ENCODE data around the gene PRRT1. TPM values are rescaled to one million over a fixed set of nuclear protein-coding genes. Genes with fewer than 3 reads are reported as not detected.
"Not testable (repeated sequence)": the region's sequence is repeated elsewhere in the genome, so short reads cannot be mapped to it uniquely, and the experiment has no call there.

The PRRT1 gene
- total RNA-seq, 1 donor from 2014 or later = 1.0 TPM

DNA sequence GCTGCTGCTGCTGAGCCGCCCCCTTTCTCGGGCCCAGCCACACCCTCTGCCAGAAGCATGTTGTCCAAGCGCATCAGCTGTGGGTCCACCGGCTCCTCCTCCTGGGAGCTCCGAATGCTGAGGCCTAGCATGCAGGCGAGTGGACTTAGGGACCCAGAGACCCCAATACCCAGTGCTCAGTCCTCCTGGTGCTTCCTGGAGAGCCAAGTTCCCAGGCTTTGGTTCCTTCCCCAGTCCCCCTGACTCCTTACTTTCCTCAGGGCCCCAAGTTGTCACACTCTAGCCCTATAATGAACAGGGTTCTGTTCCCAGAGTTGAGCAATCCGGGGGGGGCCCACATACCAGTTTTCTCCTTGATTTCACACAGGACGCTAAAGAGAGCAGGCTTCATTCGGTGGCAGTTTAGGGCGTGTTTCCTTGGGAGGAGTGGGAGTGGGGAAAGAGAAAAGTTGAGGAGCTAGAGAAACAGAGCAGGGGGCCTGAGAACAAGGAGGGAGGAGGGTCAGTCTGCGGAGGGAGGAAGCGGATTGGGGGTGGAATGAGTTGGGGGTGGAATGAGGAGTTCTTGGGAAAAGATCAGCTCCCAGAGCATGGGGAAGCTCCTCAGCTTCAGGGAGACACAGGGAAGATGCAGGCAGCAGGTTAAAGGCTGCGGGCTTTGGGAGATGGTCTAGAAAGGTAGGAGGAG is 36.8 kb upstream of the PRRT1 start:
- DNase-seq (ENCODE audit: low spot score) = no peak

DNA sequence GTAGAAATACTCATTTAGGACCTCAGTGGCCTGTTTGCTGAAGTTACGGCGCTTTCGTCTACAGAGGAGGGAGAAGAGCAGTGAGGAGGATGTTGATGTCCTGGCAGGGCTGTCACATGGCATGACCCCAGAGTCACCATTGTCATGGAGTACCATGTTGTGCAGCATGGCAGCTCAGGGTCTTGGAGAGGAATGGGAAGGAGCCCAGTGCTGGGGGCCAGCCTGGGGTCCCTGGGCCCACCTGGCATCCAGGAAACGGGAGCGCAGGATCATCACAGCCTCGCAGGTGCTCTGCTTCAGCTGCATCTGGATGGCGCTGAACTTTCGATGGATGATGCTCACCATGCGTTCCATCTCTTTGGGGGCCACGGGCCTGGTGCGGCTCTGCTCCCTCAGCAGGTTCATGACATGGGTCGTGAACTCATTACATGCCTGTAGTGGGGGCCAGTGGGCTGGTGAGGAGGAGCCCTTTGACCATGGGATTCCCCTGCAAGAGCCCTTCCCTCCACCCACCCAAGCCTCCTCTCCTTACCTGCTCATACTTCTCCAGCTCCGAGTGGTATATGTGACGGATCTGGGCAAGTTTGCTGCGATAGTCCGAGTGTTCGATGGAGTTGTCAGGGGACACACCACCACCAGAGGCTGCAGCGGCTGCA is 36.1 kb upstream of the PRRT1 start:
- DNase-seq (ENCODE audit: low spot score) = not testable (repeated sequence)

DNA sequence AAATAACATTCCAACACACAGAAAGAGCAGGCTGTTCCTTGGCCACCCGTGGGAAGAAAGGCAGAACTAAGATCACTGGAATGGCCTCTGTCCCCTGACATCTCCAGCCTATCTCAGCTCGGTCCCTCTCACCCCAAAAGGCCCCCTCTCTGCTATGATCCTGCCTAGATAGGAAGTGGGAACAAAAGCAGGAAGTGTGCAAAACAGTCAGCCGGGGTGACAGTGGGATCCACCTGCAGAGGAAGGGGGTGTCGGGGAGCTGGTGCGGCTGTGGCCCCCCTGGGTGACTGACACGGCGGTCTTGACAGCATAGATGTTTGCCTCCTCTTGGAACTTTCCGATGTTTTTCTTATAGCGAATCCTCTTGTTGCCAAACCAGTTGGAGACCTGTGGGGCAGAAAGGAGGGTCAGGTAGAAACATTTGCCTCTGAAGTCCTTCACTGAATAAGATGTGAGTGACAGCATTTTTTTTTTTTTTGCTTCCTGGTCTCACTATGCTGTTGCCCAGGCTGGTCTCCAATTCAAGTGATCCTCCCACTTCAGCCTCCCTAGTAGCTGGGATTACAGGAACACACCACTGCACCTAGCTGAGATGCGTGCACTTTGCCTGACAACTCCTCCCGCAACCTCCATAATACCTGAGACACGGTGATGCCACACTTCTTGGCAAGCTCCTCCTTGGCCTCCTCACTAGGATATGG is 35.4 kb upstream of the PRRT1 start:
- no peak for DNase-seq (ENCODE audit: low spot score)

DNA sequence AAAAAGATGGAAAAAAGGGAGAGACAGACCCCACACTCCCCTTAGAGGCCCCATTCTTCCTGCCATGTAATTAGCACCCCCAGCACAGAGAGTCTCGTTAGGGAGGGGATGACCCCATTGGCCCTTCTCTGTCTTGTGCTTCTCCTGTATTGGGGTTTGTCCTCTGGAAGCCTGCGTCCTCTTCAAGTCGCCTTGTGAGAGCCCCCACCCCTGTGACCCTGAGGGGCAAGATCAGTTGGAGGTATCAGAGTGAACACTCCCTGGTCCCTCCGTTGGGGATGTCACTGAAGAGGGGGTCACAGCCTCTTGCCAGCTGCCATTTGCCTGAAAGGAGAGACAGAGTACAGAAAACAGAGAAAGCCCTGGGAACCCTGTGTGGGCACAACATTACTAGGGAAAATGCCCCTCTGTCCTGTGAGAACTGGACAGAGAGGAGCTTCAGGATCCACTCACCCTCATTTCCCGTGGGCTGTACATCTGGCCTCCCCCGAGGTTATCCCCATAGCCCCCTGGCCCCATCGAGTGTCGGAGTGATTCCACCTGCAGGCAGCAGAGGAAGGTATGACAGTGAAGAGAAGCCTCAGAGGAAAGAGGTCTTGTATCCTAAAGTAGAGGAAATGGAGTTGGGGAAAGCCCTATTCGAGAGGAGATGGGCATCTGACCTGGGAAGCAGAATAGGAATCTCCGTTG is 34.6 kb upstream of the PRRT1 start:
- not testable (repeated sequence) for DNase-seq (ENCODE audit: low spot score)

DNA sequence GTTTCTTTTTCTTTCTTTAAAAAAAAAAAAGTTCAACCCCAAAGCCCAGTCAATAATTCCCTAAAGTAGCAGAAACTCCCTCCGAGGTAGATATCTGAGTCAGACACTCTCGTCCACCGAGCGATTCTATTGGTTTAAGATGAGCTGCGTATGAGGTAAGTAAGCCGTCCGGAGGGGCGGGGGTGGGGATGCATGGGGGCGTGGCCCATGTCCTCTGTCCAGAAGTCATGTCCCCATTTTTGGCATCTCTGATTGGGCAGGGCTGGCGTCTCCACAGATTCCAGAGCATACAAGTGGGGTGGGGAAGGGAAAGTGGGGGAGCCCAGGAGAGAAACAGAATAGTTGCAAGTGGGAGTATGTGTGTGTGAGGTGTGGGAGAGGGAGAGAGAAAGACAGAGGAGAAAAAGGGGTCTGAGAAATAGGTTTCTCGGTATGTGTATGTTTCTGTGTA is 34.0 kb upstream of the PRRT1 start:
- not testable (repeated sequence) for DNase-seq (ENCODE audit: low spot score)

DNA sequence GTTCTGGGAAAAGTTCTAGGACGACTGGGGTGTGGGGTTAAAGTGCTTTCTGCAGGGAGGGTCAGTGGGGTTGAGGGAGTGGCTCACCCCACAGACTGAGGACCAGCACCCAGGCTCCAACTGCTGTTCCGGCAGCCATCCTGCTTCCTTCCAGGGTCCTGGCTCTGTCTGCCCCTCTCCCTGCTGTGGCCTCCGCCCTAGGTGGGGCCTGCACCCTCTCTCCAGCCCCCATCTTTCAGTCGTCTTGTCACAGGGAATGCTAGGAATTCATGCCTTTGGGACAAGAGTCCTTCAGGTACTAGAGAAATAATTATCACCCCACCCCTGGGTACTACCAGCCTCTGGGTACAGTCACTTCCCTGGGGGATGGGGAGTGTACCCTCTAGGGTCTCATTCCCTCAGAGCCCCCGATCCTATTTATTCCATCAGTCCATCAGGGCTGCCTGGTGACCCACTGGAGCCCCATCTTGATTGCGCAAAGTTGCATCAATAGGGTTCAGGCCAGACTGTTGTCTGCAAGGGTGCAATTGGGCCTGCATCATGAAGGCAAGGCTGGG is 32.4 kb upstream of the PRRT1 start, which contains the start of gene AGER:
Gene AGER (minus strand): TSS at position 170 of the 557 bp plus-strand sequence. CDS start 31 bp downstream, at position 139.
- no peak for DNase-seq (ENCODE audit: low spot score)

DNA sequence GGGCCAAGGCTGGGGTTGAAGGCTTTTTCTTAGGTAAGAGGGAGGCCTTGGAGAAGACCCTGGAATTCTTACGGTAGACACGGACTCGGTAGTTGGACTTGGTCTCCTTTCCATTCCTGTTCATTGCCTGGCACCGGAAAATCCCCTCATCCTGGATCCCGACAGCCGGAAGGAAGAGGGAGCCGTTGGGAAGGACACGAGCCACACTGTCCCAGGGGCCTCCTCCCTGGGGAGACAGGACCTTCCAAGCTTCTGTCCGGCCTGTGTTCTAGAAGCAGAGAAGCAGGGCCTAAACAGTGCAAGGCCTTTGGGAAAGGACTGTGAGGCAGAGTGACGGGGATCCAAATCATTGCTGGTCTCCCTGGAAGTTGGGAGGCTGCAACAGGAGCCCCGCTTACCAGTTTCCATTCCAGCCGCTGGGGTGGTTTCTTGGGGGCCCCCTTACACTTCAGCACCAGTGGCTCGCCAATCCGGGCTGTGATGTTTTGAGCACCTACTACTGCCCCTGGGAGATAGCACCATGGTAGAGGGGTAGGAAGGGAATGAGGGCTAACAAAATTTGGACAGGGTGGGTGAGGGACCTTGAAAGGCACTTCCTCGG is 31.8 kb upstream of the PRRT1 start:
- no peak for DNase-seq (ENCODE audit: low spot score)

DNA sequence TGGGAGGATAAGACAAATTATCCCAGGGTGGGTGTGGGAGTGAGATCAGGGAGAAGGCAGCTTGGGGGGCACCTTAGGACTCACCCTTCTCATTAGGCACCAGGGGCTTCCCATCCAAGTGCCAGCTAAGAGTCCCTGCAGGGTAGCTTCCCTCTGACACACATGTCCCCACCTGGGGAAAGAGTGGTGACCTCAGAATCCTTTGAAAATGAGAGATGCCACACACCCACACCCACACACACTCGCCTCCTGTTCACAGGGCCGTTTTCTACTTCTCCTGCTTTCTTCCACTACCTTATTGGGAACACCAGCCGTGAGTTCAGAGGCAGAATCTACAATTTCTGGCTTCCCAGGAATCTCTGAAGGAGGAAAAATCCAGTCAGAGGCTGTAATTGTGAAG is 31.3 kb upstream of the PRRT1 start:
- no peak for DNase-seq (ENCODE audit: low spot score)

DNA sequence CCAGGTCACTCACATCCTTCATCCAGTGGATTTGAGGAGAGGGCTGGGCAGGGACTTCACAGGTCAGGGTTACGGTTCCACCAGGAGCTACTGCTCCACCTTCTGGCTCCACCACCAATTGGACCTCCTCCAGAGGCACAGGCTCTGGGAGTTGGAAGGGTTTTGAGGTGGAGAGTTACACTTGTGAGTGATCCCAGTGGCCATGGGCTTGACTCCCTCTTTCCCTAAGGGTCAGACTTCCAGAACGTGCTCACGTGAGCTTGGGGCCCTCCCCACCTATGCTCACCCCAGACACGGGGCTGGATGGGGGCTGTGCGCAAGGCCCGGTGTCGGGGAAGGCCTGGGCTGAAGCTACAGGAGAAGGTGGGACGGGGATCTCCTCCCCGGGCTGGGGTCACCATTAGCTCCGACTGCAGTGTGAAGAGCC is 30.8 kb upstream of the PRRT1 start:
- DNase-seq (ENCODE audit: low spot score) = no peak

DNA sequence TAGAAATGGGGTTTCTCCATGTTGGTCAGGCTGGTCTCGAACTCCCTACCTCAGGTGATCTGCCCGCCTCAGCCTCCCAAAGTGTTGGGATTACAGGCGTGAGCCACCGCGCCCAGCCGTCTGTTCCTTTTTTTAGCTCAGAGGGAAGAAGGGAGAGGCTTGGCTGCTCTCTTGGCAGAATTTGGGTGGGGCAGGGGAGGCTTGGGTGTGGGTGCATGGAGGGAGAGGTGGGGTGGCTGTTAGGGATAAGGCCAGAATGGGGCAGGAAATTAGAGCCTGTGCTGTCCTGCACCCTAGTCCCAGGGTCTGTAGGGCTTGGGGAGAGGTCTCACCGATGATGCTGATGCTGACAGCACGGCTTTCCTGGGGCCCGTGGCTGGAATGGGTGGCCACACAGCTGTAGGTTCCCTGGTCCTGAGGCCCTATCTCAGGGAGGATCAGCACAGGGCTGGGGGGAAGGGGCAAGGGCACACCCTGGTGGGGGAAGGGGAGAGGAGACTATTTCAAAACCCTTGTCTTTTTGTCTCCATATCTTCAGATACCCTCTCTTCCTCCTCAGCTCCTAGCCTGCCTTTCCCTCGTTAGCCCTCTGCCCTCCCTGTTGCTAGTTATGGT is 30.3 kb upstream of the PRRT1 start:
- no peak for DNase-seq (ENCODE audit: low spot score)

DNA sequence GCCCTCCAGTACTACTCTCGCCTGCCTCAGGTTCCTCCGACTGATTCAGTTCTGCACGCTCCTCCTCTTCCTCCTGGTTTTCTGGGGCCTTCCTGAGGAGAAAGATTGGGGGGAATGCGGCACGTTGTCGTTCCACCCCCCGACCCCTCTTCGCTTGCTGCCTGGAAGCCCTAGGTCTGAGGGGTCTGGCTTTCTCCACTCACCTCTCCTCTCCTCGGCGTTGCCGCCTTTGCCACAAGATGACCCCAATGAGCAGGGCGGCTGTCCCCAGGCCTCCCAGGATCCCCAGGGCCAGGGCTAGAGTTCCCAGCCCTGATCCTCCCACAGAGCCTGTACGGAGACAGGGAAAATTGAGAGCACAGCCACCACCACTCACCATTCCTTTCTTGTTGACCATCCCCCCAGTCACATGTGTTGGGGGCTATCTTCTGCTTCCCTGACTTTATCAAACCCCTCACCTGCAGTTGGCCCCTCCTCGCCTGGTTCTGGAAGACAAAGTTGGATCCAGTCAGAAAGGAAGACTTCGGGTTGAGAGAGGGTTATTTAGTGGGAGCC is 29.5 kb upstream of the PRRT1 start:
- no peak for DNase-seq (ENCODE audit: low spot score)

DNA sequence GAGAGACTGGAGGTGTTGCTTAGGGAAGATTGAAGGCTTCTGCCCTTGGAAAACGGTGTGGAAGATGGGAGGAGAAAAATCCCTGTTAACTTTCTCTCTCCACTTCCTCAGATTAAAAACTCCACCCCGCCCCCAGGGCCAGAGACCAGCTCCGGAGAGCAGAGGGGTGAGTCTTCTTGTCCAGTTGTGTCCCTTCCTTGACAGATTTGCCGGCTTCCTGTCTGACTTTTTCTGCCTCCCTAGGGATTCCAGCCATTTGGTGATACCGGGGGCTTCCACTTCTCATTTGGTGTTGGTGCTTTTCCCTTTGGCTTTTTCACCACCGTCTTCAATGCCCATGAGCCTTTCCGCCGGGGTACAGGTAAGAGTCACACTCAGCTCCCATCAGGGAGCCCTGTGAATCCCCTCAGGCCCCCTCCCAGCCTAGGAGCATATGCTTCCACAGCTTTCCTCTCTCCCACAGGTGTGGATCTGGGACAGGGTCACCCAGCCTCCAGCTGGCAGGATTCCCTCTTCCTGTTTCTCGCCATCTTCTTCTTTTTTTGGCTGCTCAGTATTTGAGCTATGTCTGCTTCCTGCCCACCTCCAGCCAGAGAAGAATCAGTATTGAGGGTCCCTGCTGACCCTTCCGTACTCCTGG is 28.1 kb upstream of the PRRT1 start:
- no peak for DNase-seq (ENCODE audit: low spot score)

DNA sequence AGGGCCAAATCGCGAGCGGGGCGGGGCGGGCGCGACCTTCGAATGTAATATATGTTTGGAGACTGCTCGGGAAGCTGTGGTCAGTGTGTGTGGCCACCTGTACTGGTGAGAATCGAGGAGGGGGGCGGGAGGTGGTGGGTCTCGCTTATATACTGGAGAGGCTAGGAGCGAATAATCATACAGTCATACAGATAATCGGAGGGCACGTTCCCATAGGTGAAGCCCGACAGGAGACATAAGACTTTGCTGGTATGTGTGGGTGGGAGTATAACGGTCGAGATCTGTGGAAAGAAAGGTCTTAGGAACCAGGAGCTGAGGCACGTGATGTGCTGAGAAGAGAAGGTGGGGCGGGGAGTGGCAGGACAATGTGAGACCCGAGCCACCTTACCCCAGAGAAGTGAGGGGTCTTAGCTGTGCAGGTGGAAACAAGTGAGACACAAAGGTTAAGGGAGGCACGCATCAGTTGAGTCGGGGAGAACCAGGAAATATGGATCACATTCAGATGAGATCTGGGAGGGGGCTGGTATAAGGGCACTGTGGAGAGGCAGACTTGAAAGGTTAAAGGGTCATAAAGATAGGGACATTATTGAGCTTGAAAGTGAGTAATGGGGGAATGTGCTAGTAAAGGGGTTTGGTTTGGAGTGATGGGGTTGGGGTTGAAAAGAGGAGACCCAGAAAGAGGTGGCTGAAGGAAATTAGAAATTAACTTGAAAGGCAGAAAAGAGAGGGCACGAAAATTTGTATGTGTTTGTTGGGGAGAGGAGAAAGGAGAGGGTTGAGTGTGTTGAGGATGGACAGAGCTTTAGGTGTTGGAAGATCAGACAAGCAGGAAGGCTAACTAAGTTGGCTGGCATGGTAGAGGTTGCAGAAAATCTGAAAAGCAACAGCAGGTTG is 27.1 kb upstream of the PRRT1 start:
- no peak for DNase-seq (ENCODE audit: low spot score)

DNA sequence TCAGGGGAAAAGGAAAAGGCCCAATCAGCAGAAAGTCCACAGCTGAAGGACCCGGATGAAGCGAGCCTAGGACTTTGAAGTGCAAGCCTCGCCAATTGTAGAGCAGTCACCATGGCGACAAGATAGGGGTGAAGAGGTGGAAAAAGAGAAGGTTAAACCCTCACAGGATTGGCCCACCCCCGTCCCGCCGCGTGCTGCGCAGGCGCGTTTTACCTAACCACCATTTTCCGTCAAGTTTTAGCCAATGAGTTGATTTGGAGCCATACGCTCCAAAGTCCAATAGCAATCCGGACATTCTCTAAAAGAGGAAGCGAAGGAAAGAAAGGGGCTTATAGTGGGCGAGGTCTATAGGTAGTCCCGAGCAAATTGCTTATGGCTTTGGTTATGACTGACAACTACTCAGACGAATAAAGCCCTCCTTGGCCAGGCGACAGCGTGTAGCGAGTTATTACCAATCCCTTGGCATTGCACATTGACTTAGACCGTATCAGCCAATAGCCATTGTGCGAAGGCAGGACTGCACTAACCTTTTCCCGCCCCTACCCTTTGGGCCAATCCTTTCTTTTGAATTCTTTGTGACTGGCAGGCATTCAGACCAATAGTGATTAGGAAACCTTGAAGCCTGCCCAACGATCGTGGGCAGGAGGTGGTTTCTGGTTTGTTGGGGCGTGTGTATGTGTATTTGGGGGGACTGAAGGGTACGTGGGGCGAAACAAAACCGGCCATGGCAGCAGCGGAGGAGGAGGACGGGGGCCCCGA is 26.2 kb upstream of the PRRT1 start, which contains the start of gene RNF5:
Gene RNF5 (plus strand): TSS at position 618 of the 759 bp plus-strand sequence. CDS start 107 bp downstream, at position 725.
- DNase-seq (ENCODE audit: low spot score) = no peak

DNA sequence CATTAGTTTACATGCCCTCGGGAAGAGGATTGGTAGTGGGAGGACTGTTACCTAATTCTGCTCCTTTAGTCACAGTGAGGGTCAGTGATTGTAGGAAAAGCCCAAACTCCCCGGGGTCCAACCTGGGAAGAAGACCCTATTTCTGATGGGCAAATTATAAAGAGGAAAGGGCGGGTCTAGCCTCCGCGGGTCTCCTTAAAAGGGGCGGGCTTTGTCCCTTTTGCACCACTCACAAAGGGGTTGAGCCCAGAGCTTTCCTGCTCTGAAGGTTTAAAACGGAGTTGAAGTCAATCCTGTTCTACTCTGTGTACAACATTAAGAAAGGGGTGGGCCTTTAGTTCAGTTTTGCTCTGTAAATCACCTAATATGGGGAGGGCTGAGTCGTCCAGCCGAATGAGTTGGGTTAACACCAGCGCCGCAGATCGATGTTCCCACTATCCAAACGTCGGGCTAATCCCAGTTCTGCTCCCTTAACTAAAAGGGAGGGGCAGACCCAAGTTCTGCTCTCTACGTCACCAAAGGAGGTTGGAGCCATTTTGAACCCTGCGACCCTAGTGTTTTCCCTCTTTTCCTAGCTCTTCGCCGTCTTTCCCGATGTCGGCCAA is 25.5 kb upstream of the PRRT1 start:
- DNase-seq (ENCODE audit: low spot score) = no peak

DNA sequence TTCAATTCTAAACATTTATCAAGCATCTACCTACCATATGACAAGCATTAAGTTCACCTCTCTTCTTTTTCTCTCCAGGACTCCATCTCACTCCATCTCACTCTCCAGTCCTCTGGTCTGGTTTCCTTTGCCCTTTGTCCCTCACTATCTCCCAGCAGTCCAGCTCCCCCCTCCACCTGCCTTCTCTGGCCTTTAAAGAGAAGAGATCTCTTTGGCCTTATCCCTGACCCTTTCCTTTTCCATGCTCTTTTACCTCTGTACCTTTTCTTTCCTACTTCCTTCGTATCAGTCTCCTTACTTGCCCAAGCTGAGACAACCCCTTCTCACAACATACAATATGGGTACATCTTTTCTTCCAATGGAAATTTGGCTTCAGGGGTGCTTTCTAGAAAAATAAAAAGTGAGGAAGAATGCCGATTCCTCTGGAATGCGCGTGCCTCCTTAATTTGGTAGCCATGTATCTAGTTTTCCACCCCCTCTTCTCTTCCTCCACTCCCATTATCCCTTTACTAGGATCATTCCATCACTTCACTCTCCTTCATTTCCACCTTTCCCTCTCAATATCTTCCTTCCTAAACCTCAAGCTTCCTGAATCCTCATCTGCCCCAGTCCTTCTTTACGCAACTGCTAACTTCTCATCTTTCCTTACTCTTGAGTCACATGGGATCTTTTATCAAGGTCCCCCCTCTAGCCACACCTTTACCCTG is 24.9 kb upstream of the PRRT1 start:
- no peak for DNase-seq (ENCODE audit: low spot score)

Measured in mesenteric fat pad (tissue), 1 donor.